GM18519 (cell line): ENCODE results near the gene THBS3.
"Not testable (repeated sequence)": the region's sequence is repeated elsewhere in the genome, so short reads cannot be mapped to it uniquely, and the experiment has no call there.

Experiments used
- ATAC-seq: cut with Tn5 transposase; IDR thresholded peaks from one replicate; pipeline ENCODE4 v1.9.1; 2021; ENCODE audit warnings: mild to moderate bottlenecking, moderate library complexity; ENCODE audit not compliant: unreplicated experiment, low FRiP score

THBS3 gene

DNA sequence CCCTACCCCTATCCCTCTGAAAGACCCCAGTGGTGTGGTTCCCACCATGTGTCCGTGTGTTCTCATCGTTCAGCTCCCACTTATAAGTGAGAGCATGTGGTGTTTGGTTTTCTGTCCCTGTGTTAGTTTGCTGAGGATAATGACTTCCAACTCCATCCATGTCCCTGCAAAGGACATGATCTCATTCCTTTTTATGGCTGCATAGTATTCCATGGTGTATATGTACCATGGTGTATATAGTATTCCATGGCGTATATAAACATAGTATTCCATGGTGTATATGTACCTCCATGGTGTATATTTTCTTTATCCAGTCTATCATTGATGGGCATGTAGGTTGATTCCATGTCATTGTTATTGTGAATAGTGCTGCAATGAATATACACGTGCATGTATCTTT, 43.9 kb downstream of the THBS3 start:
- ATAC-seq, result not testable (repeated sequence)

DNA sequence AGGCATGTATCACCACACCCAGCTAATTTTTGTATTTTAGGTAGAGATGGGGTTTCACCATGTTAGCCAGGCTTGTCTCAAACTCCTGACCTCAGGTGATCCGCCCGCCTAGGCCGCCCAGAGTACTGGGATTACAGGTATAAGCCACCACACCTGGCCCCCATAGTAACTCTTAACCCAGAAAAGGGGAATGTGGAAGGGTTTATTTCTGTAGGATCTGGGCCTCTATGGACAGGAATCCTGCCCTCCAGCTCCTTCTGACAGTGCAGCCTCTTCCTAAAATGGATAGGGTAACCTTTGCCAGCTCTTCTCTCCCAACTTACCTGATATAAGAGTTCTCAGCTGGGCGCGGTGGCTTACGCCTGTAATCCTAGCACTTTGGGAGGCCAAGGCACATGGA, 45.1 kb downstream of the THBS3 start:
- ATAC-seq, result not testable (repeated sequence)

DNA sequence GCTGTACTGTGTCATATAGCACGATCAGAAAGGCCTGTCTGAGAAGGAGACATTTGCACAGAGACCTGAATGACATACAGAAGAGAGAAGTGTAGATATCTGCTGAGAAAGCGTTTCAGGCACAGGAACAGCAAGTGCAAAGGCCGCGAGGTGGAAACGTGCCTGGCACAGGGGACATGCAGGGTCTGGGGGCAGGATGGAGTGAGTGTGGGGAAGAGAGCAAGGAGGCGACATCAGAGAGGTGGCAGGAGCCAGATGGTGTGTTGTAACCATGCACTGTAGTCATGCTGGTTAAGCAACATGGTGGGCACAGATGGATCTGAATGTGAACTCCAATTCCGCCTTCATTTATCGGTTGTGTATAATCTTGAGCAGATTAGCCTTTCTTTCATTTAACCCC, 47.6 kb downstream of the THBS3 start:
- ATAC-seq, result no peak

DNA sequence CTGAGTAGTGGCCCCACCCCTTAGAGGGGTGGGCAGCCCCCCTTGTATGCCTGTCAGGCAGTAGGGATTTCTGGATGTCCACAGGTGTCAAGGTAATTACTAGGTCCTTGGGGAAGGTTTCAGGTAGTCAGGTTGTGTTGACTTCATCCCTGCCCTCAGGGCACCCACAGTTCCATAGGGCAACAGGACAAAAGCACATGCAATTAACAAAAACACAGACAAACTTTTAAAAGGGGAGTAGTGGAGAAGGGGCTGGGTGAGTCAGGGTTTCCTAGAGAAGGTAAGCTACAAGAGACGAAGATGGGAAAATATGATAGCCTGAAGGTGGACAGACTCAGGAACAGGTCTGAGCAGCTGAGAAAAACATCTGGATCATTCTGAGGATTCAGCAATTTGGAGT, 48.7 kb downstream of the THBS3 start:
- no peak for ATAC-seq

DNA sequence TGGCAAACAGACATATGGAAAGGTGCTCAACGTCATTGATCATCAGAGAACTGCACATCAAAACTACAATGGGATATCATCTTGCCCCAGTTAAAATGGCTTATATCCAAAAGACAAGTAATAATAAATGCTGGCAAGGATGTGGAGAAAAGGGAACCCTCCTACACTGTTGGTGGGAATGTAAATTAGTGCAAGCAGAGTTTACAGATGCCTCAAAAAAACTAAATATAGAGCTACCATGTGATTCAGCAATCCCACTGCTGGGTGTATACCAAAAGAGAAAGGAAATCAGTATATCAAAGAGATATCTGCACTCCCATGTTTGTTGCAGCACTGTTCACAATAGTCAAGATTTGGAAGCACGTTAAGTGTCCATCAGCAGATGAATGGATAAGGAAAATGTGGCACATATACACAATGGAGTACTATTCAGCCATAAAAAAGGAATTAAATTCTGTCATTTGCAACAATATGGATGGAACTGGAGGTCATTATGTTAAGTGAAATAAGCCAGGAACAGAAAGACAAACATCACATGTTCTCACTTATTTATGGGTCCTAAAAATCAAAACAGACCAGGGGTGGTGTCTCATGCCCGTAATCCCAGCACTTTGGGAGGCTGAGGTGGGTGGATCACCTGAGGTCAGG, 51.6 kb downstream of the THBS3 start:
- ATAC-seq, result not testable (repeated sequence)
